ENCODE results near the gene ITGA4. TPM values are rescaled to one million over a fixed set of nuclear protein-coding genes. Genes with fewer than 3 reads are reported as not detected.
A peak's percentile ranks its signal among the peaks of the same experiment; 100 is the strongest.

ITGA4 gene
- total RNA-seq: 169 and 174 TPM in 2 replicates
- total RNA-seq (2013): 319 TPM
- 69.2 and 102 TPM in 2 replicates for polyA plus RNA-seq
- polyA minus RNA-seq: 161 and 209 TPM in 2 replicates

DNA sequence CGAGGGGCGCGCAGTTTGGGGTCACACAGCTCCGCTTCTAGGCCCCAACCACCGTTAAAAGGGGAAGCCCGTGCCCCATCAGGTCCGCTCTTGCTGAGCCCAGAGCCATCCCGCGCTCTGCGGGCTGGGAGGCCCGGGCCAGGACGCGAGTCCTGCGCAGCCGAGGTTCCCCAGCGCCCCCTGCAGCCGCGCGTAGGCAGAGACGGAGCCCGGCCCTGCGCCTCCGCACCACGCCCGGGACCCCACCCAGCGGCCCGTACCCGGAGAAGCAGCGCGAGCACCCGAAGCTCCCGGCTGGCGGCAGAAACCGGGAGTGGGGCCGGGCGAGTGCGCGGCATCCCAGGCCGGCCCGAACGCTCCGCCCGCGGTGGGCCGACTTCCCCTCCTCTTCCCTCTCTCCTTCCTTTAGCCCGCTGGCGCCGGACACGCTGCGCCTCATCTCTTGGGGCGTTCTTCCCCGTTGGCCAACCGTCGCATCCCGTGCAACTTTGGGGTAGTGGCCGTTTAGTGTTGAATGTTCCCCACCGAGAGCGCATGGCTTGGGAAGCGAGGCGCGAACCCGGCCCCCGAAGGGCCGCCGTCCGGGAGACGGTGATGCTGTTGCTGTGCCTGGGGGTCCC lies at the start of gene ITGA4:
Gene ITGA4 (plus strand): TSS at position 266 of the 620 bp plus-strand sequence. CDS start 269 bp downstream, at position 535.
- no peaks in the 10 kb centered on the region for H3K9me3 Mint-ChIP-seq (ENCODE audit: insufficient read depth)
- POLR2A ChIA-PET: interaction anchor here (0.6 to 3.4 kb wide), 8 partner anchors 10 to 352 kb away, joined by 3 to 24 read pairs (median 6); no protein-coding TSS in a partner anchor
- Histone ChIP-seq H3K4me2 (replicated peaks; ENCODE audit: low read depth, low read length, poor library complexity, severe bottlenecking) (peak within 1 kb of the TSS; percentile 76), H3K27ac (ENCODE audit: low read length in 2 of 2) (peak within 1 kb of the TSS; percentile 95 to 100), H2AFZ (ENCODE audit: insufficient read depth, low read depth, low read length, poor library complexity, severe bottlenecking) (peak within 1 kb of the TSS; percentile 85), H3K27me3 (replicated peaks in 1 of 4; ENCODE audit: control extremely low read depth in 1 of 4, control insufficient read depth in 3 of 4, insufficient read depth in 4 of 4, low read length in 3 of 4) (no peaks in the 10 kb centered on the region), H3K9ac (ENCODE audit: low read length) (peak within 1 kb of the TSS; percentile 96), H3K4me3 (ENCODE audit: control extremely low read depth in 1 of 5, extremely low read depth in 1 of 5, insufficient read depth in 1 of 5, low read depth in 2 of 5, low read length in 4 of 5) (peak within 1 kb of the TSS; percentile 90 to 97 (median 93)), H3K36me3 (replicated peaks in 1 of 2; ENCODE audit: control extremely low read depth in 1 of 2, control insufficient read depth in 1 of 2, extremely low read depth in 1 of 2, insufficient read depth in 2 of 2, low read length in 1 of 2) (peaks cover 0 to 4% of the 10 kb centered on the region in 2 experiments), H3K9me3 (ENCODE audit: control extremely low read depth in 1 of 3, control insufficient read depth in 2 of 3, insufficient read depth in 1 of 3, low read length in 2 of 3) (no peaks in the 10 kb centered on the region), H3K79me2 (ENCODE audit: control insufficient read depth, insufficient read depth, low read length) (peaks cover 49% of the 10 kb centered on the region), H4K20me1 (ENCODE audit: control insufficient read depth, insufficient read depth, low read length, poor library complexity, severe bottlenecking) (peaks cover 2% of the 10 kb centered on the region), H3K4me1 (ENCODE audit: control insufficient read depth in 2 of 2, insufficient read depth in 2 of 2, low read length in 2 of 2) (peaks cover 33 to 38% of the 10 kb centered on the region in 2 donors)
- peak within 1 kb of the TSS; percentile 99 for H3K27ac Mint-ChIP-seq
- intact Hi-C loops (cut with micrococcal nuclease): loop anchor here (1.0 to 2.0 kb wide), 8 partner anchors 36 to 1450 kb away; partner anchors contain the start of genes CWC22, DNAJC10 and UBE2E3
- peaks cover 59% of the 10 kb centered on the region for H3K4me1 Mint-ChIP-seq
- DNase-seq (no peak), ATAC-seq (ENCODE audit: low read depth) (peak; percentile 79)
- no peaks in the 10 kb centered on the region for H3K27me3 Mint-ChIP-seq
- peak within 1 kb of the TSS; percentile 90 for H3K4me3 Mint-ChIP-seq
- WGBS (ENCODE audit: insufficient coverage): under 1% methylated on average over 65 of the region's 67 CpGs
- CTCF ChIA-PET: interaction anchor here (0.6 to 7.9 kb wide), 40 partner anchors 10 to 388 kb away, joined by 3 to 252 read pairs (median 5); no protein-coding TSS in a partner anchor
- TF ChIP-seq EZH2 (IDR thresholded peaks at IDR 0.05; ENCODE audit: borderline replicate concordance, insufficient read depth, low read depth, low read length, poor library complexity, severe bottlenecking) (no peak), CTCF (IDR thresholded peaks at IDR 0.05) (peak; percentile 81)

DNA sequence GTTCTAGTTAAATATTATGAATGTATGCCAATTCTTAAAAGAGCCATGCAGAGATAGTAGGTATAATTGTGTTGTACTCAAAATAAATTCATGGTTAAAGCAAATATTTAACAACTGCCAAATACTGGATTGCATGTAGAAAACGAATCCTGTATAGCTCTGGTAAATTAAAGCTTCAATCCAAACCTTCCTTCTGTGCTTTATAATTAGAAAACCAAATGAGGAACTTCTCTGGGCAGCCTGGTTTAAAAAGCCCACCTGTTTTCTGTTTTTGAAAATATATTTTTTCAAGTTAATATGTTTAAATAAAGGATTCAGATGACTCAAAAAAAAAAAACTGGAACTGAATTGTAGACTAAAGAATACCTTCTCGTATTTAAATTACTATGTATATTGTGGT lies 48.3 kb upstream of the ITGA4 start:
- ATAC-seq (ENCODE audit: low read depth): no peak
- Histone ChIP-seq H3K27me3 (replicated peaks in 1 of 4; ENCODE audit: control extremely low read depth in 1 of 4, control insufficient read depth in 3 of 4, insufficient read depth in 4 of 4, low read length in 3 of 4) (no peaks in the 10 kb centered on the region), H3K4me1 (ENCODE audit: control insufficient read depth in 2 of 2, insufficient read depth in 2 of 2, low read length in 2 of 2) (peaks cover 47 to 51% of the 10 kb centered on the region in 2 donors), H3K36me3 (replicated peaks in 1 of 2; ENCODE audit: control extremely low read depth in 1 of 2, control insufficient read depth in 1 of 2, extremely low read depth in 1 of 2, insufficient read depth in 2 of 2, low read length in 1 of 2) (no peaks in the 10 kb centered on the region), H3K4me2 (replicated peaks; ENCODE audit: low read depth, low read length, poor library complexity, severe bottlenecking) (peak overlapping the region; percentile 5), H2AFZ (ENCODE audit: insufficient read depth, low read depth, low read length, poor library complexity, severe bottlenecking) (no peak overlapping the region), H3K9me3 (ENCODE audit: control extremely low read depth in 1 of 3, control insufficient read depth in 2 of 3, insufficient read depth in 1 of 3, low read length in 2 of 3) (peaks cover 0 to 5% (median 0%) of the 10 kb centered on the region in 3 donors), H3K4me3 (ENCODE audit: control extremely low read depth in 1 of 5, extremely low read depth in 1 of 5, insufficient read depth in 1 of 5, low read depth in 2 of 5, low read length in 4 of 5) (no peak overlapping the region), H3K27ac (ENCODE audit: low read length in 2 of 2) (no peak overlapping the region), H4K20me1 (ENCODE audit: control insufficient read depth, insufficient read depth, low read length, poor library complexity, severe bottlenecking) (no peaks in the 10 kb centered on the region), H3K9ac (ENCODE audit: low read length) (no peak overlapping the region), H3K79me2 (ENCODE audit: control insufficient read depth, insufficient read depth, low read length) (no peaks in the 10 kb centered on the region)
- POLR2A ChIA-PET: interaction anchor here (0.7 kb wide), 1 partner anchor 102 kb away, joined by 4 read pairs; no protein-coding TSS in a partner anchor
- no CpG with 5 or more reads among the region's 2 CpGs for WGBS (ENCODE audit: insufficient coverage)
- intact Hi-C loops (cut with micrococcal nuclease): no loop called here
- no peak for TF ChIP-seq CTCF (IDR thresholded peaks at IDR 0.05)
- no peak for TF ChIP-seq EZH2 (IDR thresholded peaks at IDR 0.05; ENCODE audit: borderline replicate concordance, insufficient read depth, low read depth, low read length, poor library complexity, severe bottlenecking)
- no peaks in the 10 kb centered on the region for H3K9me3 Mint-ChIP-seq (ENCODE audit: insufficient read depth)
- H3K27me3 Mint-ChIP-seq: no peaks in the 10 kb centered on the region
- H3K4me3 Mint-ChIP-seq: no peak overlapping the region
- peaks cover 86% of the 10 kb centered on the region for H3K4me1 Mint-ChIP-seq
- no peak for DNase-seq
- CTCF ChIA-PET: no interaction called here
- no peak overlapping the region for H3K27ac Mint-ChIP-seq

Data from B cell (primary cell).